Mesendoderm (in vitro differentiated cells): Measurements from ENCODE around the gene ADAM10.

Source experiments
- DNase-seq: peaks from one replicate; pipeline ENCODE4 v3.0.0; 2013
- H2AK5ac ChIP-seq: 2 replicates; pipeline ENCODE4 v1.6.1; 2013; ENCODE audit warnings: low read length, inconsistent platforms
- H2BK120ac ChIP-seq: 2 replicates; pipeline ENCODE4 v1.6.1; 2013; ENCODE audit warnings: low read depth, mild to moderate bottlenecking, low read length, moderate library complexity, mixed read lengths
- H2BK15ac ChIP-seq: replicated peaks from 2 replicates; pipeline ENCODE4 v1.6.1; 2013; ENCODE audit warnings: low read depth, mild to moderate bottlenecking, moderate library complexity
- H2BK5ac ChIP-seq: 2 replicates; pipeline ENCODE4 v1.6.1; 2013; ENCODE audit warnings: low read length, inconsistent platforms
- H3K18ac ChIP-seq: 2 replicates; pipeline ENCODE4 v1.6.1; 2013; ENCODE audit warnings: mild to moderate bottlenecking, low read length, mixed read lengths
- H3K23ac ChIP-seq: one replicate; pipeline ENCODE4 v1.6.1; 2013; ENCODE audit warnings: low read length
- H3K27ac ChIP-seq: 2 replicates; pipeline ENCODE4 v1.5.1; 2013; ENCODE audit warnings: low read depth, mild to moderate bottlenecking, inconsistent platforms, low read length, moderate library complexity
- H3K27me3 ChIP-seq: 2 replicates; pipeline ENCODE4 v1.6.1; 2013; ENCODE audit warnings: low read length, control low read depth, mild to moderate bottlenecking, inconsistent platforms; ENCODE audit not compliant: insufficient read depth, poor library complexity
- H3K36me3 ChIP-seq: 2 replicates; pipeline ENCODE4 v1.6.1; 2013; ENCODE audit warnings: low read length, inconsistent platforms; ENCODE audit not compliant: control insufficient read depth, insufficient read depth
- H3K4ac ChIP-seq: one replicate; pipeline ENCODE4 v1.6.1; 2013; ENCODE audit warnings: low read depth, mild to moderate bottlenecking, low read length, moderate library complexity
- H3K4me1 ChIP-seq: 2 replicates; pipeline ENCODE4 v1.6.1; 2013; ENCODE audit warnings: low read depth, low read length, inconsistent platforms; ENCODE audit not compliant: control insufficient read depth
- H3K4me2 ChIP-seq: 2 replicates; pipeline ENCODE4 v1.6.1; 2013; ENCODE audit warnings: low read length
- H3K4me3 ChIP-seq: 2 replicates; pipeline ENCODE4 v1.5.1; 2013; ENCODE audit warnings: mild to moderate bottlenecking, low read length
- H3K56ac ChIP-seq: one replicate; pipeline ENCODE4 v1.6.1; 2013; ENCODE audit warnings: low read length
- H3K79me1 ChIP-seq: 2 replicates; pipeline ENCODE4 v1.6.1; 2013; ENCODE audit warnings: low read length, inconsistent platforms
- H3K79me2 ChIP-seq: 2 replicates; pipeline ENCODE4 v1.6.1; 2013; ENCODE audit warnings: mild to moderate bottlenecking, low read length; ENCODE audit not compliant: control insufficient read depth, insufficient read depth
- H3K9ac ChIP-seq: 2 replicates; pipeline ENCODE4 v1.6.1; 2013; ENCODE audit warnings: low read length, inconsistent platforms
- H4K5ac ChIP-seq: one replicate; pipeline ENCODE4 v1.6.1; 2013; ENCODE audit warnings: low read length
- H4K8ac ChIP-seq: one replicate; pipeline ENCODE4 v1.6.1; 2013; ENCODE audit warnings: low read depth, mild to moderate bottlenecking, control low read depth, low read length, moderate library complexity
- WGBS: extraction: QIAGEN DNeasy Blood & Tissue Kit; methylation state at CpG from one replicate; pipeline ENCODE4 v1.1.7; 2013; ENCODE audit warnings: low lambda C conversion rate, missing lambda C conversion rate; ENCODE audit not compliant: insufficient coverage; ENCODE audit errors: extremely low coverage; 5-methylcytosine and 5-hydroxymethylcytosine counted together

Gene ADAM10

GRCh38 chr15:58762285-58762684 is 12.8 kb upstream of the ADAM10 start:
- Histone ChIP-seq H3K79me1 (no peaks in the 10 kb centered on the region), H2BK5ac (no peak overlapping the region), H4K5ac (no peak overlapping the region), H3K4me1 (no peaks in the 10 kb centered on the region), H3K27ac (no peak overlapping the region), H4K8ac (no peak overlapping the region), H3K23ac (no peak overlapping the region), H2AK5ac (no peak overlapping the region), H3K4ac (no peak overlapping the region), H3K9ac (no peak overlapping the region), H2BK120ac (no peak overlapping the region), H3K18ac (no peak overlapping the region), H3K79me2 (no peaks in the 10 kb centered on the region), H3K4me2 (no peak overlapping the region), H3K36me3 (no peaks in the 10 kb centered on the region), H3K4me3 (no peak overlapping the region), H2BK15ac (no peak overlapping the region), H3K56ac (no peak overlapping the region), H3K27me3 (no peaks in the 10 kb centered on the region)
- DNase-seq = no peak

DNA sequence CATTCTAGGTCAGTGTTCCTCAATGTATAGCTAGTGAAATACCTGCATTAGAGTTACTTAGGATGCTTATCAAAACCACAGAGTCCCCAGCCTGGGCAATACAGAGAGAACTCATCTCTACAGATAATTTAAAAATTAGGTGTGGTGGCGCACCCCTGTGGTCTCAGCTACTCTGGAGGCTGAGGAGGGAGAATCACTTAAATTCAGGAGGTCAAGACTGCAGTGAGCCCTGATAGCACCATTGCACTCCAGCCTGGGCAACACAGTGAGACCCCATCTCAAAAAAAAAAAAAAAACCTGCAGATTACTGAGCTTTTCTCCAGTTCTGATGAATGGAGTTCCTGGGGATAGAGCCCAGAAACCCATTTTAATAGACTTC is 11.5 kb upstream of the ADAM10 start:
- DNase-seq = no peak
- H2AK5ac ChIP-seq = no peak overlapping the region

DNA sequence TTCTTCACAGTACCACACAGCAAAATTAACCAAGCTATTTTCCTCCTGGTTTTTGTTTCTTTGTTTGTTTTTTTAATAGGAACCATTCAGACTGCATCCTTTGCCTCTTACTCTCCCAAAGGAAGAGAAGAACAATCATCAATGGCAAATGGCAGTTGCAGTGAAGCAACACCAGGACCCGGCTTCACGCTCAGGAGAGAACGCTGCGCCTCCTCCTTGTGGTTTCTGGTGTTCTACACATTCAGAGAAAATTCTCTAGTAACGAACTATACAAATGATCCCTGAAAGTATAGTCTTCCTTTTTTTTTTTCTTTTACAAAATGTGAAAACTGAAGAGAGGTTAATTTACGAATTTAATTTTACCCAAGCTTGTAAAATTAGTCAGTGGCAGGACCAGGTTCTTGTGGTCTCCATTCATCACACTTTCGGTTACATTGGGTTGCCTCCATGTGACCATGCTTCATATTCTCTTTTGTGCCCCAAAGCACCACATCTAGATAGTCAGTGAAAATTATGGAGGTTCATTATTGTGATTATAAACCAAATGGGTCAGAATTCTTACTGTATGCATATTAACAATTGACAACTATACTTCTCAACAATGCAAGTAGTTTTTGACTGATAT is 11.0 kb upstream of the ADAM10 start:
- H3K79me2 ChIP-seq = no peaks in the 10 kb centered on the region
- H3K56ac ChIP-seq = no peak overlapping the region
- H2AK5ac ChIP-seq = no peak overlapping the region
- no peak overlapping the region for H3K4me2 ChIP-seq
- H3K36me3 ChIP-seq = no peaks in the 10 kb centered on the region
- H3K4me3 ChIP-seq = no peak overlapping the region
- no peak overlapping the region for H3K4ac ChIP-seq
- no peak overlapping the region for H4K5ac ChIP-seq
- no peaks in the 10 kb centered on the region for H3K4me1 ChIP-seq
- peak; percentile 22 for DNase-seq
- H4K8ac ChIP-seq = no peak overlapping the region
- no peak overlapping the region for H2BK15ac ChIP-seq
- H3K23ac ChIP-seq = no peak overlapping the region
- no peak overlapping the region for H3K9ac ChIP-seq
- WGBS = no CpG with 5 or more reads among the region's 7 CpGs
- H2BK120ac ChIP-seq = no peak overlapping the region
- no peak overlapping the region for H3K27ac ChIP-seq
- no peaks in the 10 kb centered on the region for H3K27me3 ChIP-seq
- no peak overlapping the region for H2BK5ac ChIP-seq
- no peaks in the 10 kb centered on the region for H3K79me1 ChIP-seq
- H3K18ac ChIP-seq = no peak overlapping the region

More for the DNA sequence above, 11.5 kb upstream of the ADAM10 start:
- Histone ChIP-seq H2BK120ac (no peak overlapping the region), H4K8ac (no peak overlapping the region), H3K36me3 (no peaks in the 10 kb centered on the region), H3K79me2 (no peaks in the 10 kb centered on the region), H2BK15ac (no peak overlapping the region), H3K4me3 (no peak overlapping the region), H3K56ac (no peak overlapping the region), H3K9ac (no peak overlapping the region), H3K4me1 (no peaks in the 10 kb centered on the region), H3K27ac (no peak overlapping the region), H2BK5ac (no peak overlapping the region), H4K5ac (no peak overlapping the region), H3K4ac (no peak overlapping the region), H3K4me2 (no peak overlapping the region), H3K23ac (no peak overlapping the region), H3K79me1 (no peaks in the 10 kb centered on the region), H3K18ac (no peak overlapping the region), H3K27me3 (no peaks in the 10 kb centered on the region)
- WGBS = no CpG with 5 or more reads among the region's 1 CpG

DNA sequence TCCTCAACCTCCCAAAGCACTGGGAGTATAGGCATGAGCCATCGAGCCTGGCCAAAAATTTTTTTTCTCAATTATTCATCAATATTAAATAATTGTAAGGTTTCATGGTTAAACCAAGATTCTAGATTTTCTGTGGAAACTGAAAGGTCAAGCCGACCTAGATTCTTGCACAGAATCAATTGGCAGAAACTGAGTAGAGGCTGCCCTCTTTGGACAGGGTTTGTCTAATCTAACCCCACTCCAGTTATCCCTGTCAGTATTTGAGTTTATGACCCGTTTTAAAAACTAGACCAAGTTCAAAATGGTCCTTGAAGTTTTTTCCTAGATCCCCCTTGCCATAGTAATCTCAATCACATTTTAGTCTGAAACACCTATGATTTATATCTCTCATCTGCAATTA is 8.6 kb upstream of the ADAM10 start:
- Histone ChIP-seq H3K23ac (no peak overlapping the region), H3K9ac (no peak overlapping the region), H4K8ac (no peak overlapping the region), H3K79me1 (no peaks in the 10 kb centered on the region), H3K36me3 (no peaks in the 10 kb centered on the region), H2BK15ac (no peak overlapping the region), H4K5ac (no peak overlapping the region), H3K79me2 (no peaks in the 10 kb centered on the region), H3K4ac (no peak overlapping the region), H2BK5ac (no peak overlapping the region), H2BK120ac (no peak overlapping the region), H3K27ac (no peak overlapping the region), H3K56ac (no peak overlapping the region), H3K4me1 (no peaks in the 10 kb centered on the region), H3K18ac (no peak overlapping the region), H3K4me2 (no peak overlapping the region), H3K4me3 (no peak overlapping the region), H2AK5ac (no peak overlapping the region), H3K27me3 (no peaks in the 10 kb centered on the region)
- no CpG with 5 or more reads among the region's 3 CpGs for WGBS
- no peak for DNase-seq

DNA sequence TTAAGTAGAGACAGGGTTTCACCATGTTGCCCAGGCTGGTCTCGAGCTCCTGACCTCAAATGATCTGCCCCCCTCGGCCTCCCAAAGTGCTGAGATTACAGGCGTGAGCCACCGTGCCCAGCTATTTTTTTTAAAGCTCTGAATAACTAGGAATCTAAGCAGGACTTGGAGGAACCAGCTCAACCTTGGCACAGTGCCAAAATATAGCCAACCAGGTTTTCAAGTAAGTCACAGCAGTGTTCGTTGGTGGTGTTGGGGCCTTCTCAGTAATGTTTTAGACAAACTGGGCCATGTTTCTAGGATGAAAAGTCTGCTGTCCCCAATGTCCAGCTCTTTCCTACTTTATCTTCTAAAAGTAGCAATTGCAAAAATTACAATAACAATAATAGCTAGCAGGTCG is 6.4 kb upstream of the ADAM10 start:
- H2BK5ac ChIP-seq = no peak overlapping the region
- H3K4me3 ChIP-seq = no peak overlapping the region
- H2BK15ac ChIP-seq = no peak overlapping the region
- no peak overlapping the region for H2AK5ac ChIP-seq
- no peak overlapping the region for H3K27ac ChIP-seq
- H3K4me1 ChIP-seq = no peaks in the 10 kb centered on the region
- H3K79me2 ChIP-seq = no peaks in the 10 kb centered on the region
- H4K5ac ChIP-seq = no peak overlapping the region
- H4K8ac ChIP-seq = no peak overlapping the region
- no peaks in the 10 kb centered on the region for H3K27me3 ChIP-seq
- DNase-seq = no peak
- WGBS = no CpG with 5 or more reads among the region's 6 CpGs
- no peak overlapping the region for H3K4ac ChIP-seq
- no peak overlapping the region for H3K4me2 ChIP-seq
- no peak overlapping the region for H2BK120ac ChIP-seq
- H3K9ac ChIP-seq = no peak overlapping the region
- H3K18ac ChIP-seq = no peak overlapping the region
- no peaks in the 10 kb centered on the region for H3K79me1 ChIP-seq
- H3K23ac ChIP-seq = no peak overlapping the region
- no peaks in the 10 kb centered on the region for H3K36me3 ChIP-seq
- no peak overlapping the region for H3K56ac ChIP-seq

DNA sequence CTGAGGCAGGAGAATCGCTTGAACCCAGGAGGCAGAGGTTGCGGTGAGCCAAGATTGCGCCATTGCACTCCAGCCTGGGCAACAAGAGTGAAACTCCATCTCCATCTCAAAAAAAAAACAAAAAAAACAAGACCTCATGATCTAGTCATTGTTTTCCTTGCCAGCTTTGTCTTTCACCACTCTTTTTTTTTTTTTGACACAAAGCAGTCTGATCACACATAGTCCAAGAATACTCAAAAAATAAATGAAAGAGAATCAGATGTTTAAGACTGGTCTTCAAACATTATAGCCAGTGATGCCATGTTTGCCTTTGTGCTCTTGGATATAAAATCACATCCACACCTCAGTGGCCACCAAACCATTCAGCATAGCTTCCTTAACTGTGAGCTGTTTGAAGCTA is 5.8 kb upstream of the ADAM10 start:
- Histone ChIP-seq H2BK15ac (no peak overlapping the region), H3K4me3 (no peak overlapping the region), H3K9ac (no peak overlapping the region), H3K4me2 (no peak overlapping the region), H3K4ac (no peak overlapping the region), H3K4me1 (no peaks in the 10 kb centered on the region), H3K36me3 (no peaks in the 10 kb centered on the region), H4K8ac (no peak overlapping the region), H3K56ac (no peak overlapping the region), H2BK5ac (no peak overlapping the region), H2BK120ac (no peak overlapping the region), H3K18ac (no peak overlapping the region), H3K27me3 (no peaks in the 10 kb centered on the region), H3K79me2 (no peaks in the 10 kb centered on the region), H3K27ac (no peak overlapping the region), H4K5ac (no peak overlapping the region), H3K23ac (no peak overlapping the region), H3K79me1 (no peaks in the 10 kb centered on the region), H2AK5ac (no peak overlapping the region)
- WGBS = no CpG with 5 or more reads among the region's 3 CpGs
- no peak for DNase-seq
